Stimulated activated CD4-positive, alpha-beta T cell treated with anti-CD3 and anti-CD28 coated beads, Interleukin-2, amount 100 ng/mL, for 4 hours (primary cell): ENCODE measurements around the gene GUCY1B1.
"Not testable (repeated sequence)": the region's sequence is repeated elsewhere in the genome, so short reads cannot be mapped to it uniquely, and the experiment has no call there.

ENCODE experiments used
- DNase-seq: peaks from one replicate; pipeline ENCODE4 v3.0.0-alpha.2; 2020; ENCODE audit warnings: low read depth

The GUCY1B1 gene

GRCh38 chr4:155762334-155762733 lies 3.5 kb downstream of the GUCY1B1 start:
- DNase-seq: no peak

- no peak for DNase-seq
Observed at GRCh38 chr4:155763551-155763950, 4.7 kb downstream of the GUCY1B1 start.

- DNase-seq: no peak
Observed at GRCh38 chr4:155765149-155765548, 6.3 kb downstream of the GUCY1B1 start.

- DNase-seq: no peak
Observed at GRCh38 chr4:155766622-155767021, 7.8 kb downstream of the GUCY1B1 start.

GRCh38 chr4:155768370-155768769 lies 9.5 kb downstream of the GUCY1B1 start:
- no peak for DNase-seq

- DNase-seq: no peak
Observed at GRCh38 chr4:155769090-155769489, 10.3 kb downstream of the GUCY1B1 start.

- DNase-seq: no peak
Observed at GRCh38 chr4:155772459-155773195, 13.8 kb downstream of the GUCY1B1 start.

- no peak for DNase-seq
Observed at GRCh38 chr4:155773196-155773800, 14.5 kb downstream of the GUCY1B1 start.

- no peak for DNase-seq
Observed at GRCh38 chr4:155774033-155774432, 15.2 kb downstream of the GUCY1B1 start.

- DNase-seq: no peak
Observed at GRCh38 chr4:155777971-155778735, 19.3 kb downstream of the GUCY1B1 start.

GRCh38 chr4:155780775-155781174 lies 22.0 kb downstream of the GUCY1B1 start:
- DNase-seq: no peak

GRCh38 chr4:155781249-155781831 lies 22.5 kb downstream of the GUCY1B1 start:
- no peak for DNase-seq

- no peak for DNase-seq
Observed at GRCh38 chr4:155784637-155785036, 25.8 kb downstream of the GUCY1B1 start.

GRCh38 chr4:155785828-155786227 lies 27.0 kb downstream of the GUCY1B1 start:
- DNase-seq: no peak

GRCh38 chr4:155787113-155787710 lies 28.4 kb downstream of the GUCY1B1 start:
- no peak for DNase-seq

GRCh38 chr4:155789391-155789790 lies 30.6 kb downstream of the GUCY1B1 start:
- no peak for DNase-seq

GRCh38 chr4:155789982-155790381 lies 31.2 kb downstream of the GUCY1B1 start:
- DNase-seq: no peak

GRCh38 chr4:155794589-155795236 lies 35.9 kb downstream of the GUCY1B1 start:
- no peak for DNase-seq

GRCh38 chr4:155795991-155796390 lies 37.2 kb downstream of the GUCY1B1 start:
- no peak for DNase-seq

GRCh38 chr4:155797581-155797980 lies 38.8 kb downstream of the GUCY1B1 start:
- not testable (repeated sequence) for DNase-seq

GRCh38 chr4:155799116-155799793 lies 40.4 kb downstream of the GUCY1B1 start:
- DNase-seq: no peak
